Tibial artery (tissue), 4 donors: Measurements from ENCODE around the gene GGCX.

ENCODE experiments used
- DNase-seq, 2 donors: peaks; one replicate each; pipeline ENCODE4 v3.0.0-alpha.2; 2019
- H3K27ac ChIP-seq, 2 donors: fragments of 200-600 bp; sonication (generic) in 1 of 2; 1 replicate in 1 of 2; 2 replicates in 1 of 2; pipeline ENCODE4 v1.5.1; 2018 to 2019; ENCODE audit warnings: mild to moderate bottlenecking in 1 of 2
- H3K27me3 ChIP-seq, 2 donors: fragments of 200-600 bp; sonication (generic) in 1 of 2; one replicate each; pipeline versions ENCODE4 v1.5.1 to v1.6.0; 2016 to 2019
- H3K36me3 ChIP-seq, 3 donors: fragments of 200-600 bp; sonication (generic) in 2 of 3; one replicate each; pipeline ENCODE4 v1.5.1; 2016 to 2019; ENCODE audit warnings: mild to moderate bottlenecking in 2 of 3
- H3K4me1 ChIP-seq, 4 donors: fragments of 200-600 bp; sonication (generic) in 2 of 4; 1 replicate in 3 of 4; 2 replicates in 1 of 4; pipeline ENCODE4 v1.5.1; 2016 to 2019
- H3K4me3 ChIP-seq, 2 donors: fragments of 200-600 bp; sonication (generic) in 1 of 2; 1 replicate in 1 of 2; 2 replicates in 1 of 2; pipeline ENCODE4 v1.5.1; 2018 to 2019; ENCODE audit warnings: mild to moderate bottlenecking in 2 of 2
- H3K9me3 ChIP-seq, 3 donors: fragments of 200-600 bp; sonication (generic) in 1 of 3; one replicate each; pipeline ENCODE4 v1.5.1; 2016 to 2019
- CTCF ChIP-seq, 2 experiments: fragments of 200-600 bp in 1 of 2; fragments of 450-650 bp in 1 of 2; IDR thresholded peaks; one replicate each; pipeline ENCODE4 v1.5.1; 2017 to 2019; ENCODE audit warnings: antibody characterized with exemption in 2 of 2, mild to moderate bottlenecking in 1 of 2, moderate library complexity in 1 of 2
- intact Hi-C: fragments of 100-400 bp; cut with DNase I; formaldehyde crosslinking; loops from one replicate; pipeline ENCODE4 v1.15.0; 2023; ENCODE audit warnings: low total_unique reads

Gene GGCX

GRCh38 chr2:85561280-85562212, at the start of gene GGCX:
Gene GGCX, minus strand, starts transcription at chr2:85561493. Its CDS starts 65 bp downstream, at chr2:85561428.
- peak; percentile 18 to 34 for TF ChIP-seq CTCF (IDR thresholded peaks at IDR 0.05)
- no peaks in the 10 kb centered on the region for H3K9me3 ChIP-seq
- H3K4me1 ChIP-seq: peaks cover 0 to 25% (median 17%) of the 10 kb centered on the region in 4 donors
- no peaks in the 10 kb centered on the region for H3K27me3 ChIP-seq
- intact Hi-C loops: loop anchor here (10.0 kb wide), 1 partner anchor 237 kb away; the partner anchor contains the start of gene TGOLN2
- peaks cover 0 to 22% (median 6%) of the 10 kb centered on the region in 3 donors for H3K36me3 ChIP-seq
- DNase-seq: peak; percentile 95 to 97
- peak within 1 kb of the TSS; percentile 89 to 92 for H3K4me3 ChIP-seq
- peak within 1 kb of the TSS; percentile 89 to 90 for H3K27ac ChIP-seq

GRCh38 chr2:85607268-85608215, 46.2 kb upstream of the GGCX start:
- Histone ChIP-seq H3K27ac (peak overlapping the region; percentile 20 to 82), H3K27me3 (no peaks in the 10 kb centered on the region), H3K9me3 (no peaks in the 10 kb centered on the region), H3K36me3 (peaks cover 6 to 35% (median 17%) of the 10 kb centered on the region in 3 donors), H3K4me1 (peaks cover 8 to 80% (median 59%) of the 10 kb centered on the region in 4 donors), H3K4me3 (no peak overlapping the region)
- no peak for DNase-seq
- TF ChIP-seq CTCF (IDR thresholded peaks at IDR 0.05): no peak
- intact Hi-C loops: no loop called here

- peaks cover 6 to 36% (median 17%) of the 10 kb centered on the region in 3 donors for H3K36me3 ChIP-seq
- TF ChIP-seq CTCF (IDR thresholded peaks at IDR 0.05): no peak
- no peaks in the 10 kb centered on the region for H3K27me3 ChIP-seq
- peaks cover 8 to 83% (median 64%) of the 10 kb centered on the region in 4 donors for H3K4me1 ChIP-seq
- intact Hi-C loops: no loop called here
- no peak for DNase-seq
- peak overlapping the region in 1 of 2 donors; percentile 17 for H3K4me3 ChIP-seq
- H3K27ac ChIP-seq: peak overlapping the region; percentile 82 to 88
- no peaks in the 10 kb centered on the region for H3K9me3 ChIP-seq
Observed at GRCh38 chr2:85606116-85606455, 44.8 kb upstream of the GGCX start.

- peak overlapping the region; percentile 82 to 88 for H3K27ac ChIP-seq
Observed at GRCh38 chr2:85605406-85606115, 44.3 kb upstream of the GGCX start.

More at GRCh38 chr2:85605406-85606115, 44.3 kb upstream of the GGCX start:
- intact Hi-C loops: no loop called here
- Histone ChIP-seq H3K4me3 (peak overlapping the region; percentile 3 to 69), H3K27me3 (no peaks in the 10 kb centered on the region), H3K4me1 (peaks cover 8 to 83% (median 64%) of the 10 kb centered on the region in 4 donors), H3K36me3 (peaks cover 6 to 41% (median 17%) of the 10 kb centered on the region in 3 donors), H3K9me3 (no peaks in the 10 kb centered on the region)
- DNase-seq: no peak
- TF ChIP-seq CTCF (IDR thresholded peaks at IDR 0.05): no peak
